KG1 (cell line): ENCODE data around the gene EOGT.

ENCODE experiments used
- DNase-seq: peaks from one replicate; lab custom pipeline; 2025; lab: John Stamatoyannopoulos, UW

The EOGT gene

GRCh38 chr3:68963376-68963775, 50.1 kb downstream of the EOGT start:
- DNase-seq, result no peak

GRCh38 chr3:68958932-68959331, 54.6 kb downstream of the EOGT start:
- DNase-seq, result no peak

GRCh38 chr3:68957895-68958294, 55.6 kb downstream of the EOGT start:
- no peak for DNase-seq

GRCh38 chr3:68953816-68954444, 59.6 kb downstream of the EOGT start:
- no peak for DNase-seq

GRCh38 chr3:68945225-68945624, 68.3 kb downstream of the EOGT start:
- DNase-seq, result no peak

GRCh38 chr3:68943753-68944500, 69.6 kb downstream of the EOGT start:
- no peak for DNase-seq

- no peak for DNase-seq
These were observed 72.4 kb downstream of the EOGT start for GRCh38 chr3:68941055-68941454.

- DNase-seq, result no peak
These were observed 76.6 kb downstream of the EOGT start for GRCh38 chr3:68936856-68937255.

GRCh38 chr3:68935778-68936177, 77.7 kb downstream of the EOGT start:
- no peak for DNase-seq

- no peak for DNase-seq
These were observed 81.9 kb downstream of the EOGT start for GRCh38 chr3:68931406-68932149.
